Dedifferentiated amniotic fluid mesenchymal stem cell (primary cell): ENCODE measurements around the gene LBH.

Source experiments
- DNase-seq: peaks from one replicate; pipeline ENCODE4 v3.0.0-alpha.2; 2016; ENCODE audit errors: extremely low spot score

The LBH gene

GRCh38 chr2:30231212-30231995 is at the start of gene LBH:
Gene LBH, plus strand, starts transcription at chr2:30231534. Its CDS starts 205 bp downstream, at chr2:30231739.
- peak; percentile 86 for DNase-seq

GRCh38 chr2:30184035-30184434 is 47.3 kb upstream of the LBH start:
- no peak for DNase-seq

GRCh38 chr2:30185178-30185577 is 46.2 kb upstream of the LBH start:
- DNase-seq = no peak

- DNase-seq = no peak
Measured at GRCh38 chr2:30188292-30188691, 43.0 kb upstream of the LBH start.

- no peak for DNase-seq
Measured at GRCh38 chr2:30190637-30191036, 40.7 kb upstream of the LBH start.

GRCh38 chr2:30191107-30191506 is 40.2 kb upstream of the LBH start:
- DNase-seq = no peak

- no peak for DNase-seq
Measured at GRCh38 chr2:30191819-30192271, 39.5 kb upstream of the LBH start.

- peak; percentile 45 for DNase-seq
Measured at GRCh38 chr2:30192314-30192713, 39.0 kb upstream of the LBH start.

GRCh38 chr2:30193104-30193681 is 38.1 kb upstream of the LBH start:
- no peak for DNase-seq

- no peak for DNase-seq
Measured at GRCh38 chr2:30194421-30194820, 36.9 kb upstream of the LBH start.

- DNase-seq = no peak
Measured at GRCh38 chr2:30195016-30195415, 36.3 kb upstream of the LBH start.

- DNase-seq = no peak
Measured at GRCh38 chr2:30197570-30198192, 33.7 kb upstream of the LBH start.

- DNase-seq = no peak
Measured at GRCh38 chr2:30201990-30202389, 29.3 kb upstream of the LBH start.

GRCh38 chr2:30203156-30203555 is 28.2 kb upstream of the LBH start:
- DNase-seq = no peak

- DNase-seq = no peak
Measured at GRCh38 chr2:30204281-30204680, 27.1 kb upstream of the LBH start.

- DNase-seq = no peak
Measured at GRCh38 chr2:30205456-30205855, 25.9 kb upstream of the LBH start.

GRCh38 chr2:30206461-30207430 is 24.6 kb upstream of the LBH start:
- DNase-seq = no peak

GRCh38 chr2:30208453-30208852 is 22.9 kb upstream of the LBH start:
- peak; percentile 73 for DNase-seq

GRCh38 chr2:30209227-30209626 is 22.1 kb upstream of the LBH start:
- no peak for DNase-seq

GRCh38 chr2:30213326-30213725 is 18.0 kb upstream of the LBH start:
- DNase-seq = no peak

- DNase-seq = no peak
Measured at GRCh38 chr2:30213907-30214463, 17.3 kb upstream of the LBH start.

GRCh38 chr2:30216157-30216556 is 15.2 kb upstream of the LBH start:
- DNase-seq = no peak
